Fibroblast of mammary gland (primary cell): Measurements from ENCODE around the gene CEACAM7.
"Not testable (repeated sequence)": the region's sequence is repeated elsewhere in the genome, so short reads cannot be mapped to it uniquely, and the experiment has no call there.

ENCODE experiments used
- DNase-seq: peaks from one replicate; pipeline ENCODE4 v3.0.0-alpha.2; 2010; ENCODE audit warnings: low read depth
- H3K4me3 ChIP-seq: 2 replicates; pipeline ENCODE4 v1.5.1; 2011; ENCODE audit warnings: low read depth, mild to moderate bottlenecking, low read length, moderate library complexity; ENCODE audit not compliant: control insufficient read depth
- CTCF ChIP-seq: conservative IDR thresholded peaks from 2 replicates; pipeline ENCODE4 v1.5.1; 2011; ENCODE audit warnings: low read depth, low read length, inconsistent platforms; ENCODE audit not compliant: control insufficient read depth, insufficient read depth

The CEACAM7 gene

GRCh38 chr19:41687419-41687818 lies 651 bp downstream of the CEACAM7 start:
- no peak for DNase-seq
- no peak overlapping the region for H3K4me3 ChIP-seq
- no peak for TF ChIP-seq CTCF

GRCh38 chr19:41682437-41682836 lies 5.6 kb downstream of the CEACAM7 start:
- no peak overlapping the region for H3K4me3 ChIP-seq
- no peak for TF ChIP-seq CTCF
- no peak for DNase-seq

DNA sequence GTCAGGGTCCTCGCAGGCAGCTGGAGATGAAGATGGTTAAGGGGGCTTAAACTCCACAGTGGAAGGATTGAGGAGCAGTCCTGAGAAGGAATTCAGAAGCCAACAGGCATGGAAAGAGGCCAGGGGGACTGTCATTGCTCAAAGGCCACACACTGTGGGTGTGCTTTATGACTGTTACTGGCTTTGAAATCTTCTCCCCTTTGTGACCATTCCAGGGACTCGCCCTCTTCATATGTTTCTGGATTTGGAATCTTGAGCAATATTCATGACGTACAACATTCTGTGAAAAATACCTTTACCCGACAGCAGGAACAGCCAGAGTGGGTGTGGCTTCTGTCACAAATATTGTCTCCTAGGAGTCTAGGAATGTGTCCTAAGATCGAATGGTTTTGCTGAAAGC lies 16.6 kb downstream of the CEACAM7 start:
- no peak for TF ChIP-seq CTCF
- no peak for DNase-seq
- H3K4me3 ChIP-seq: no peak overlapping the region

DNA sequence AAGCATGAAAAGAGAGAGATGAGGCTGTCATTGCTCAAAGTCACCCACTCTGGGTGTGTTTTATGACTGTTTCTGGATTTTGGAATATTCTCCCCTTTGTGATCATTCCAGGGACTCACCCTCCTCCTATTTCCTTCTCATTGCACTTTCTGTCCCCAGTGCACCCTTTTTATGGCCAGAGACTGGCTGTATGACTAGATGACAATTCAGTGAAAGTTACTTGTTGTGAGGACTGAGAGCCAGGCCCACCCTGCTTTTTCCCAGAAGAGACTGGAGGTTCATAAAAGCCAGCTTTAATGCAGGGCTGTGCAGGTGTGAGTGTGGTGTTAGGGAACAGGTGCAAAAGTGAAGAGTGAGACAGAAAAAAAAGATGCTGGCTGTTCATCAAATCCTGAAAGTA lies 17.3 kb downstream of the CEACAM7 start:
- no peak overlapping the region for H3K4me3 ChIP-seq
- no peak for TF ChIP-seq CTCF
- DNase-seq: no peak

- H3K4me3 ChIP-seq: no peak overlapping the region
- no peak for DNase-seq
- TF ChIP-seq CTCF: no peak
Measured at GRCh38 chr19:41668315-41668714, 19.8 kb downstream of the CEACAM7 start.

GRCh38 chr19:41666075-41666474 lies 22.0 kb downstream of the CEACAM7 start:
- TF ChIP-seq CTCF: no peak
- no peak for DNase-seq
- no peak overlapping the region for H3K4me3 ChIP-seq

DNA sequence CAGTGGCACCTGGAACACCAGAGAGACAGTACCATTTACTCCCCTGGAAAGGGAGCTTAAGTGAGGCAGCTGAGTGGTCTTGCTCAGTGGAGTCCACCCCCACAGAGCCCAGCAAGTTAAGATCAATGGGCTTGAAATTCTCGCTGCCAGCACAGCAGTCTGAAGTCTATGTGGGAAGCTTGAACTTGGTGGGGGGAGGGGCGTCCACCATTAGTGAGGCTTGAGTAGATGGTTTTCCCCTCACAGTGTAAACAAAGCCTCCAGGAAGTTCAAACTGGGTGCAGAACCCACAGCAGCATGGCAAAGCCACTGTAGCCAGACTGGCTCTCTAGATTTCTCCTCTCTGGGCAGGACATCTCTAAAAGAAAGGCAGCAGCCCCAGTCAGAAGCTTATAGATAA lies 30.9 kb downstream of the CEACAM7 start:
- H3K4me3 ChIP-seq: no peak overlapping the region
- TF ChIP-seq CTCF: no peak
- DNase-seq: no peak

DNA sequence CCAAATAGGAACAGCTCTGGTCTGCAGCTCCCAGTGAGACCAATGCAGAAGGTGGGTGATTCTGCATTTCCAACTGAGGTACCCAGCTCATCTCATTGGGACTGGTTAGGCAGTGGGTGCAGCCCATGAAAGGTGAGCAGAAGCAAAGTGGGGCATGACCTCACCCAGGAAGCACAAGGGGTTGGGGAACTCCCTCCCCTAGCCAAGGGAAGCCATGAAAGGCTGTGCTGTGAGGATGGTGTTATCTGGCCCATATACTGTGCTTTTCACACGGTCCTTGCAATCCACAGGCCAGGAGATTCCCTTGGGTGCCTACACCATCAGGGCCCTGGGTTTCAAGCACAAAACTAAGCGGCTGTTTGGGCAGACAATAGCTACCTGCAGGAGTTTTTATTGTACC lies 31.3 kb downstream of the CEACAM7 start:
- not testable (repeated sequence) for H3K4me3 ChIP-seq, DNase-seq
